Colonic mucosa (tissue), 4 donors: ENCODE results near the gene SORL1-AS1.

ENCODE experiments used
- DNase-seq: peaks from one replicate; pipeline ENCODE4 v3.0.0-alpha.2; 2020
- H3K27ac ChIP-seq: fragments of 200-600 bp; one replicate; pipeline ENCODE4 v1.8.0; 2021
- H3K27me3 ChIP-seq: fragments of 200-600 bp; one replicate; pipeline ENCODE4 v1.8.0; 2021
- H3K36me3 ChIP-seq: fragments of 200-600 bp; one replicate; pipeline ENCODE4 v1.8.0; 2021
- H3K4me1 ChIP-seq: fragments of 200-600 bp; one replicate; pipeline ENCODE4 v1.8.0; 2021; ENCODE audit warnings: mild to moderate bottlenecking
- H3K4me3 ChIP-seq: fragments of 200-600 bp; one replicate; pipeline ENCODE4 v1.8.0; 2021
- H3K9ac ChIP-seq, 2 donors: one replicate each; pipeline ENCODE4 v1.7.0; 2013; ENCODE audit warnings: control low read depth in 2 of 2, low read depth in 2 of 2, low read length in 2 of 2
- H3K9me3 ChIP-seq: fragments of 200-600 bp; one replicate; pipeline ENCODE4 v1.8.0; 2021
- CTCF ChIP-seq: fragments of 200-600 bp; IDR thresholded peaks from one replicate; pipeline ENCODE4 v1.8.0; 2022; ENCODE audit warnings: antibody characterized with exemption, mild to moderate bottlenecking
- intact Hi-C: fragments of 100-400 bp; cut with DNase I; formaldehyde crosslinking; loops from one replicate; pipeline ENCODE4 v1.14.1; 2022
- donor health status: healthy.
- donor health status: DM: no; HTN: no; CAD: no.
- donor health status: DM: no; HTN: no; CAD: no.

Gene SORL1-AS1

GRCh38 chr11:121425828-121426227 is 26.9 kb downstream of the SORL1-AS1 start:
- Histone ChIP-seq H3K4me3 (no peak overlapping the region), H3K4me1 (no peaks in the 10 kb centered on the region), H3K36me3 (no peaks in the 10 kb centered on the region), H3K9ac (no peak overlapping the region), H3K9me3 (no peaks in the 10 kb centered on the region), H3K27me3 (no peaks in the 10 kb centered on the region), H3K27ac (no peak overlapping the region)
- no peak for TF ChIP-seq CTCF
- no peak for DNase-seq
- intact Hi-C loops: no loop called here

GRCh38 chr11:121422675-121423074 is 30.1 kb downstream of the SORL1-AS1 start:
- H3K36me3 ChIP-seq: no peaks in the 10 kb centered on the region
- TF ChIP-seq CTCF: no peak
- H3K4me1 ChIP-seq: no peaks in the 10 kb centered on the region
- intact Hi-C loops: no loop called here
- no peak overlapping the region for H3K27ac ChIP-seq
- DNase-seq: no peak
- no peaks in the 10 kb centered on the region for H3K27me3 ChIP-seq
- no peaks in the 10 kb centered on the region for H3K9me3 ChIP-seq
- no peak overlapping the region for H3K9ac ChIP-seq
- H3K4me3 ChIP-seq: no peak overlapping the region

- H3K36me3 ChIP-seq: no peaks in the 10 kb centered on the region
- H3K4me3 ChIP-seq: no peak overlapping the region
- no peaks in the 10 kb centered on the region for H3K4me1 ChIP-seq
- H3K9ac ChIP-seq: no peak overlapping the region
- TF ChIP-seq CTCF: no peak
- intact Hi-C loops: no loop called here
- no peaks in the 10 kb centered on the region for H3K9me3 ChIP-seq
- DNase-seq: no peak
- H3K27me3 ChIP-seq: no peaks in the 10 kb centered on the region
- no peak overlapping the region for H3K27ac ChIP-seq
Observed at GRCh38 chr11:121421149-121421901, 31.4 kb downstream of the SORL1-AS1 start.

- intact Hi-C loops: no loop called here
- DNase-seq: no peak
Observed at GRCh38 chr11:121420398-121420797, 32.4 kb downstream of the SORL1-AS1 start.

GRCh38 chr11:121419836-121420235 is 32.9 kb downstream of the SORL1-AS1 start:
- intact Hi-C loops: no loop called here
- H3K4me3 ChIP-seq: no peak overlapping the region
- no peak overlapping the region for H3K9ac ChIP-seq
- no peaks in the 10 kb centered on the region for H3K36me3 ChIP-seq
- H3K4me1 ChIP-seq: peaks cover 3% of the 10 kb centered on the region
- no peak for DNase-seq
- no peak overlapping the region for H3K27ac ChIP-seq
- no peaks in the 10 kb centered on the region for H3K9me3 ChIP-seq
- H3K27me3 ChIP-seq: no peaks in the 10 kb centered on the region
- no peak for TF ChIP-seq CTCF

More at GRCh38 chr11:121420398-121420797, 32.4 kb downstream of the SORL1-AS1 start:
- TF ChIP-seq CTCF: no peak
- Histone ChIP-seq H3K27me3 (no peaks in the 10 kb centered on the region), H3K27ac (no peak overlapping the region), H3K36me3 (no peaks in the 10 kb centered on the region), H3K9ac (no peak overlapping the region), H3K4me1 (peaks cover 3% of the 10 kb centered on the region), H3K9me3 (no peaks in the 10 kb centered on the region), H3K4me3 (no peak overlapping the region)
